ENCODE results near the gene PPP1R14B. TPM values are rescaled to one million over a fixed set of nuclear protein-coding genes. Genes with fewer than 3 reads are reported as not detected.
A peak's percentile ranks its signal among the peaks of the same experiment; 100 is the strongest.

PPP1R14B gene
- total and polyA plus RNA-seq, 2 of the 13 experiments (the other 11 are each of a cell fraction or from before 2014, with no cell fraction given) = 110 to 148 TPM

- TF ChIP-seq GPBP1L1 (CRISPR knock-in tag; IDR thresholded peaks at IDR 0.05) = no peak
- TF ChIP-seq THAP11 (CRISPR knock-in tag; IDR thresholded peaks at IDR 0.05) = peak; percentile 97
- peak; percentile 60; the same call in 1 of the 2 replicates for TF ChIP-seq SIN3A (IDR thresholded peaks at IDR 0.05; ENCODE audit: borderline replicate concordance, low read depth, low read length)
- no peak for TF ChIP-seq CREB1 (IDR thresholded peaks at IDR 0.05)
- TF ChIP-seq CREB1 (CRISPR knock-in tag; IDR thresholded peaks at IDR 0.05) = no peak
- peak; percentile 86; the same call in 1 of the 2 replicates for TF ChIP-seq ZSCAN31 (CRISPR knock-in tag; IDR thresholded peaks at IDR 0.05; ENCODE audit: low read depth)
- peak; percentile 59 for TF ChIP-seq SP2 (CRISPR knock-in tag; IDR thresholded peaks at IDR 0.05)
- TF ChIP-seq MYPOP (CRISPR knock-in tag; IDR thresholded peaks at IDR 0.05) = peak; percentile 95
- peak; percentile 52; the same call in 1 of the 2 replicates for TF ChIP-seq AKAP8 (CRISPR knock-in tag; IDR thresholded peaks at IDR 0.05)
- TF ChIP-seq HOXA9 (CRISPR knock-in tag; IDR thresholded peaks at IDR 0.05; ENCODE audit: borderline replicate concordance) = peak; percentile 48; the same call in 1 of the 2 replicates
- TF ChIP-seq ZNF619 (CRISPR knock-in tag; IDR thresholded peaks at IDR 0.05) = 0 out of 2 replicates have a peak, but pooled peaks have one; percentile 59
- peak; percentile 81; the same call in 1 of the 2 replicates for TF ChIP-seq KDM2A (CRISPR knock-in tag; IDR thresholded peaks at IDR 0.05; ENCODE audit: borderline replicate concordance, low read depth)
- no peak for TF ChIP-seq RELA (CRISPR knock-in tag; IDR thresholded peaks at IDR 0.05)
- peak; percentile 65 for TF ChIP-seq HNF1B (CRISPR knock-in tag; IDR thresholded peaks at IDR 0.05)
- 0 out of 2 replicates have a peak, but pooled peaks have one; percentile 33 for TF ChIP-seq ZNF713 (CRISPR knock-in tag; IDR thresholded peaks at IDR 0.05)
- TF ChIP-seq, protein P1, sequence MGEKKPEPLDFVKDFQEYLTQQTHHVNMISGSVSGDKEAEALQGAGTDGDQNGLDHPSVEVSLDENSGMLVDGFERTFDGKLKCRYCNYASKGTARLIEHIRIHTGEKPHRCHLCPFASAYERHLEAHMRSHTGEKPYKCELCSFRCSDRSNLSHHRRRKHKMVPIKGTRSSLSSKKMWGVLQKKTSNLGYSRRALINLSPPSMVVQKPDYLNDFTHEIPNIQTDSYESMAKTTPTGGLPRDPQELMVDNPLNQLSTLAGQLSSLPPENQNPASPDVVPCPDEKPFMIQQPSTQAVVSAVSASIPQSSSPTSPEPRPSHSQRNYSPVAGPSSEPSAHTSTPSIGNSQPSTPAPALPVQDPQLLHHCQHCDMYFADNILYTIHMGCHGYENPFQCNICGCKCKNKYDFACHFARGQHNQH (CRISPR knock-in tag; IDR thresholded peaks at IDR 0.05) = 0 out of 2 replicates have a peak, but pooled peaks have one; percentile 33
- peak; percentile 77 for TF ChIP-seq TAF1 (CRISPR knock-in tag; IDR thresholded peaks at IDR 0.05)
- TF ChIP-seq E2F5 (CRISPR knock-in tag; conservative IDR thresholded peaks at IDR 0.05) = no peak; the same call in 1 of the 2 replicates
- peak; percentile 59 for TF ChIP-seq PRPF4 (IDR thresholded peaks at IDR 0.05; ENCODE audit: low read depth, low read length, poor library complexity, severe bottlenecking)
- TF ChIP-seq ASH2L (IDR thresholded peaks at IDR 0.05; ENCODE audit: insufficient read length, low read depth, low read length) = peak; percentile 72
- 0 out of 2 replicates have a peak, but pooled peaks have one; percentile 18 for TF ChIP-seq ZFP37 (CRISPR knock-in tag; IDR thresholded peaks at IDR 0.05; ENCODE audit: borderline replicate concordance)
- peak; percentile 78; the same call in 1 of the 2 replicates for TF ChIP-seq ZNF350 (CRISPR knock-in tag; IDR thresholded peaks at IDR 0.05; ENCODE audit: borderline replicate concordance, low read depth)
- TF ChIP-seq MYC (CRISPR knock-in tag; IDR thresholded peaks at IDR 0.05; ENCODE audit: borderline replicate concordance) = peak; percentile 87
Measured at GRCh38 chr11:64246871-64247728, at the start of gene PPP1R14B (continued).

Data from HepG2 (cell line).